ENCODE data around the gene FRMD4A. TPM values are rescaled to one million over a fixed set of nuclear protein-coding genes. Genes with fewer than 3 reads are reported as not detected.

Gene FRMD4A
- total RNA-seq, 1 experiment from 2014 or later: 0.23 TPM

DNA sequence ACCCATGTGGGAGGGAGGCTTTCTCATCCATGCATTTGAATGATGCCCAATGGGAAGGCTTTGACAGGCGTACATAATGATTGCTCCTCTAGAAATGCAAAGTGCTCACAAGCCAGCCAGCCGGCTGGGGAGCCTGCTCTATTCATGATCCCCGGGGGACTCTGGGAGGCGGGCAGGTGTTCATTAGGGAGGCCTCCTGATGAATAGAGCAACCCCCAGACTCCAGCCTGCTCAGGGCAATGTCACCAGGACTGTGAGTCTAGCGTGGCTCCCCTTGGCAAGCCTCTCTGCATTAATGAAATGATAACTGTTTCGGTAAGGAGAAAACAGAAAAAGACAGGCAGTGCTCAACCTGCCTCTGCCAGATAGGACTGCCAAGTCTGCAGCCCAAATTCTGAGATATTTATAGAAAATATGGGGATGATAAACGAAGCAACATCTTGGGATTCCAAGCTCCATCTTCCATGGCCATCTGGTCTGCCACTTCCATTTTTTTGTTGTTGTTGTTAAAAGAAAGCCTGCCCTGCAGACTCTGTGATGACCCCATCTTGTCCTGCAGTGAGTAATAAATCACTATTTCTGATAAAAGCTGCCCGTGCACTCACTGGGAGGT is 507.5 kb downstream of the FRMD4A start:
- no peak overlapping the region for H3K27ac Mint-ChIP-seq (ENCODE audit: low read depth, unreplicated experiment)

DNA sequence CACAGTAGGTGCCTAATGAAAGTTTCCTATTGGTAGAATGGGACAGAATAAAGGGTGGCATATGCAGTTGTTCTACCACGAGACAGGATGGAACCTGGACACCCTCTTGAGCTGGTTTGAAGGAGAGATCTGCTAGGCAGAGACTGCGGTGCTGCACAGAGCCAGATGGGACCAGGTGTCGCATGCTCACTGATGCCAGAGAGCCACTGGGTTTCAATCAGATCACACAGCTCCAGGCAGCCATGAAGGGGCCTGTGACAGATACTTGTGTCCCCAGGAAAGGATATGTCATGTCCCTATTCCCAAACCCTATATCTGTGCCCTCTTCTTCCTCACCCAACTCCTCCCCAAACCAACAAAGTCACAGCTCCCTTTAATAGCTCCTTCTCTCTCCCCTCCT is 508.2 kb downstream of the FRMD4A start:
- H3K4me1 Mint-ChIP-seq (ENCODE audit: insufficient read depth, unreplicated experiment): no peaks in the 10 kb centered on the region
- H3K27ac Mint-ChIP-seq (ENCODE audit: low read depth, unreplicated experiment): no peak overlapping the region
- H3K9me3 Mint-ChIP-seq (ENCODE audit: unreplicated experiment): no peaks in the 10 kb centered on the region
- BruUV-seq (replicated peaks): no TSS peak
- H3K27me3 Mint-ChIP-seq (ENCODE audit: insufficient read depth, unreplicated experiment): peaks cover 7% of the 10 kb centered on the region
- H3K36me3 Mint-ChIP-seq (ENCODE audit: insufficient read depth, unreplicated experiment): no peaks in the 10 kb centered on the region
- ChIA-PET POLR2A (no interaction called here), CTCF (interaction anchor here (0.5 kb wide), 1 partner anchor 17 kb away, joined by 3 read pairs; no protein-coding TSS in a partner anchor)
- intact Hi-C loops (cut with micrococcal nuclease): no loop called here
- TF ChIP-seq, protein P1, sequence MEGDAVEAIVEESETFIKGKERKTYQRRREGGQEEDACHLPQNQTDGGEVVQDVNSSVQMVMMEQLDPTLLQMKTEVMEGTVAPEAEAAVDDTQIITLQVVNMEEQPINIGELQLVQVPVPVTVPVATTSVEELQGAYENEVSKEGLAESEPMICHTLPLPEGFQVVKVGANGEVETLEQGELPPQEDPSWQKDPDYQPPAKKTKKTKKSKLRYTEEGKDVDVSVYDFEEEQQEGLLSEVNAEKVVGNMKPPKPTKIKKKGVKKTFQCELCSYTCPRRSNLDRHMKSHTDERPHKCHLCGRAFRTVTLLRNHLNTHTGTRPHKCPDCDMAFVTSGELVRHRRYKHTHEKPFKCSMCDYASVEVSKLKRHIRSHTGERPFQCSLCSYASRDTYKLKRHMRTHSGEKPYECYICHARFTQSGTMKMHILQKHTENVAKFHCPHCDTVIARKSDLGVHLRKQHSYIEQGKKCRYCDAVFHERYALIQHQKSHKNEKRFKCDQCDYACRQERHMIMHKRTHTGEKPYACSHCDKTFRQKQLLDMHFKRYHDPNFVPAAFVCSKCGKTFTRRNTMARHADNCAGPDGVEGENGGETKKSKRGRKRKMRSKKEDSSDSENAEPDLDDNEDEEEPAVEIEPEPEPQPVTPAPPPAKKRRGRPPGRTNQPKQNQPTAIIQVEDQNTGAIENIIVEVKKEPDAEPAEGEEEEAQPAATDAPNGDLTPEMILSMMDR (IDR thresholded peaks at IDR 0.05; ENCODE audit: unreplicated experiment): no peak
- no peak overlapping the region for H3K4me3 Mint-ChIP-seq (ENCODE audit: unreplicated experiment)
- DNase-seq (ENCODE audit: unreplicated experiment): no peak

More for the DNA sequence above, 507.5 kb downstream of the FRMD4A start:
- TF ChIP-seq, protein P1 (IDR thresholded peaks at IDR 0.05; ENCODE audit: unreplicated experiment): no peak
- no TSS peak for BruUV-seq (replicated peaks)
- DNase-seq (ENCODE audit: unreplicated experiment): no peak
- Mint-ChIP-seq H3K4me3 (ENCODE audit: unreplicated experiment) (no peak overlapping the region), H3K4me1 (ENCODE audit: insufficient read depth, unreplicated experiment) (no peaks in the 10 kb centered on the region), H3K36me3 (ENCODE audit: insufficient read depth, unreplicated experiment) (no peaks in the 10 kb centered on the region), H3K9me3 (ENCODE audit: unreplicated experiment) (no peaks in the 10 kb centered on the region), H3K27me3 (ENCODE audit: insufficient read depth, unreplicated experiment) (peaks cover 7% of the 10 kb centered on the region)
- intact Hi-C loops (cut with micrococcal nuclease): no loop called here
- ChIA-PET CTCF (interaction anchor here (0.5 kb wide), 1 partner anchor 18 kb away, joined by 3 read pairs; no protein-coding TSS in a partner anchor), POLR2A (no interaction called here)

DNA sequence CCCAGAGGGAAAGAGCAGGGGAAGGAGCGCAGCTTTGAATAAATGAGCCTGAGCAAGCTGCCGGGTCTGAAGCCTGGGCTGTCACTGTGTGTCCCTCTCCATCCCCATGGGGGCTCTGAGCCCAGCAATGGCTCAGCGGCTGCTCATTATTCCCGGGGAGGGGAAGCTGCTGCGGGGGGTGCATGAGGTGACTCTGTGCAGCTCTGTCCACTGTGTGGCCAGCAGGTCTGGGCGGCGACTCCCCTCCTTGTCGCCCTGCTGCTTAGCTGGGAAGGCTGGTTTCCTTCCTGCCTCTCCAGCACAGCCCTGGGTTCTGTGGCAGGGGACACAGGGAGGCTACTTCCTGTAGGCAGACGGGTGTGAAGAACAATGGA is 509.8 kb downstream of the FRMD4A start:
- H3K9me3 Mint-ChIP-seq (ENCODE audit: unreplicated experiment): no peaks in the 10 kb centered on the region
- no peaks in the 10 kb centered on the region for H3K36me3 Mint-ChIP-seq (ENCODE audit: insufficient read depth, unreplicated experiment)
- H3K27ac Mint-ChIP-seq (ENCODE audit: low read depth, unreplicated experiment): no peak overlapping the region
- TF ChIP-seq, protein P1 (IDR thresholded peaks at IDR 0.05; ENCODE audit: unreplicated experiment): no peak
- H3K4me1 Mint-ChIP-seq (ENCODE audit: insufficient read depth, unreplicated experiment): no peaks in the 10 kb centered on the region
- H3K27me3 Mint-ChIP-seq (ENCODE audit: insufficient read depth, unreplicated experiment): peaks cover 7% of the 10 kb centered on the region
- ChIA-PET POLR2A (no interaction called here), CTCF (interaction anchor here (0.6 to 0.7 kb wide), 2 partner anchors 10 to 380 kb away, joined by 3 to 4 read pairs; no protein-coding TSS in a partner anchor)
- DNase-seq (ENCODE audit: unreplicated experiment): no peak
- no TSS peak for BruUV-seq (replicated peaks)
- H3K4me3 Mint-ChIP-seq (ENCODE audit: unreplicated experiment): no peak overlapping the region
- intact Hi-C loops (cut with micrococcal nuclease): no loop called here

DNA sequence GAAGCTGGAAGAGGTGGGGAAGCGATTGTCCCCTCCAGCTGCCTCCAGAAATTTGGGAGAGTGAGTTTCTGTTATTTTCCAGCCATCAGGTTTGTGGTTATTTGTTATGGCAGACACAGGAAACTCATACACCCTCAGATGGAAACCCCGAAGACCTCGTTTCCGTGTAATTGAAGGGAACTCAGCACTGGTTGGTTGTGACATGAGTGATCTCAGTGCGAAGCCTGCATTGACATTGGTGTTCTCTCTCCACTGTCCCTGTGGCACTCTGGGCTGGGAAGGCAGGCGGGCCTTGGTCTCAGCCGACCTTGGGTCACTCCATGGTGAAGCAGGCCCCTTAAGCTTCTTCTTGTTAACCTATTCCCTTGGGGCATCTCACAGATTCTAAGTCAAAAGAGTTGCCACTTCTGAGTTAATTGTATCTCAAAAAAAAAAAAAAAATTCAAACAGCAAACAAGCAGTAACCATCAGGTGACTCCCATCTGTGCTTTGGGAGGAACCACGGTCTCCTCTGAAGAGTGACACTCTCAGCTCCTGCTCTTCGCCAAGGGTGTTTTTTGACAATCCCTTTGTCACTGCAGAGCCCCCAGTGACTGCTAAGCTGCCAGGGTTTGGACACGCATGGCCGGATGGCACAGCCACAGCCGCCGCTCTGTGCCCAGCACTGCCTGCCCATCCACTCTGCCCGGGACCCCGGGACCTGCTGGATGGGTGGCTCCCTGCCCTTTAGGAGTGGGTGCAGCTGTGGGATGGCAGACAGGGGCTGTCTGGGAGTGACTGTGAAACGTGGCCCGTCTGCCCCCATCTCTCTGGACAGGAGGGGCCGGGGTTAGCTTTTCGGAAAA is 510.4 kb downstream of the FRMD4A start:
- BruUV-seq (replicated peaks): no TSS peak
- Mint-ChIP-seq H3K36me3 (ENCODE audit: insufficient read depth, unreplicated experiment) (no peaks in the 10 kb centered on the region), H3K27ac (ENCODE audit: low read depth, unreplicated experiment) (no peak overlapping the region), H3K4me1 (ENCODE audit: insufficient read depth, unreplicated experiment) (no peaks in the 10 kb centered on the region), H3K9me3 (ENCODE audit: unreplicated experiment) (no peaks in the 10 kb centered on the region), H3K4me3 (ENCODE audit: unreplicated experiment) (no peak overlapping the region), H3K27me3 (ENCODE audit: insufficient read depth, unreplicated experiment) (peaks cover 7% of the 10 kb centered on the region)
- ChIA-PET POLR2A (no interaction called here), CTCF (interaction anchor here (0.6 to 0.7 kb wide), 2 partner anchors 11 to 380 kb away, joined by 3 to 4 read pairs; no protein-coding TSS in a partner anchor)
- TF ChIP-seq, protein P1 (IDR thresholded peaks at IDR 0.05; ENCODE audit: unreplicated experiment): no peak
- intact Hi-C loops (cut with micrococcal nuclease): no loop called here
- no peak for DNase-seq (ENCODE audit: unreplicated experiment)

Measured in MCF 10A (cell line).